Measurements from ENCODE around the gene GRB7.

- TF ChIP-seq, protein P1, sequence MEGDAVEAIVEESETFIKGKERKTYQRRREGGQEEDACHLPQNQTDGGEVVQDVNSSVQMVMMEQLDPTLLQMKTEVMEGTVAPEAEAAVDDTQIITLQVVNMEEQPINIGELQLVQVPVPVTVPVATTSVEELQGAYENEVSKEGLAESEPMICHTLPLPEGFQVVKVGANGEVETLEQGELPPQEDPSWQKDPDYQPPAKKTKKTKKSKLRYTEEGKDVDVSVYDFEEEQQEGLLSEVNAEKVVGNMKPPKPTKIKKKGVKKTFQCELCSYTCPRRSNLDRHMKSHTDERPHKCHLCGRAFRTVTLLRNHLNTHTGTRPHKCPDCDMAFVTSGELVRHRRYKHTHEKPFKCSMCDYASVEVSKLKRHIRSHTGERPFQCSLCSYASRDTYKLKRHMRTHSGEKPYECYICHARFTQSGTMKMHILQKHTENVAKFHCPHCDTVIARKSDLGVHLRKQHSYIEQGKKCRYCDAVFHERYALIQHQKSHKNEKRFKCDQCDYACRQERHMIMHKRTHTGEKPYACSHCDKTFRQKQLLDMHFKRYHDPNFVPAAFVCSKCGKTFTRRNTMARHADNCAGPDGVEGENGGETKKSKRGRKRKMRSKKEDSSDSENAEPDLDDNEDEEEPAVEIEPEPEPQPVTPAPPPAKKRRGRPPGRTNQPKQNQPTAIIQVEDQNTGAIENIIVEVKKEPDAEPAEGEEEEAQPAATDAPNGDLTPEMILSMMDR (conservative IDR thresholded peaks at IDR 0.05; ENCODE audit: low read depth in 2 of 2) = no peak
- TF ChIP-seq EZH2phosphoT487 (IDR thresholded peaks at IDR 0.05; ENCODE audit: unreplicated experiment) (no peak), POLR2AphosphoS5 (IDR thresholded peaks at IDR 0.05; ENCODE audit: low read depth) (no peak), REST (IDR thresholded peaks at IDR 0.05; ENCODE audit: unreplicated experiment) (no peak), EZH2 (IDR thresholded peaks at IDR 0.05; ENCODE audit: low read depth, unreplicated experiment) (no peak), CREB1 (CRISPR knock-in tag; IDR thresholded peaks at IDR 0.05; ENCODE audit: low read depth) (no peak), NANOG (IDR thresholded peaks at IDR 0.05; ENCODE audit: borderline replicate concordance) (no peak), STAT1 (IDR thresholded peaks at IDR 0.05; ENCODE audit: unreplicated experiment) (no peak), ZNF114 (CRISPR knock-in tag; IDR thresholded peaks at IDR 0.05) (no peak), ETS1 (IDR thresholded peaks at IDR 0.05) (no peak), JUNB (IDR thresholded peaks at IDR 0.05; ENCODE audit: unreplicated experiment) (no peak), ZNF331 (CRISPR knock-in tag; IDR thresholded peaks at IDR 0.05; ENCODE audit: low read depth) (no peak)
- TF ChIP-seq, protein P2, sequence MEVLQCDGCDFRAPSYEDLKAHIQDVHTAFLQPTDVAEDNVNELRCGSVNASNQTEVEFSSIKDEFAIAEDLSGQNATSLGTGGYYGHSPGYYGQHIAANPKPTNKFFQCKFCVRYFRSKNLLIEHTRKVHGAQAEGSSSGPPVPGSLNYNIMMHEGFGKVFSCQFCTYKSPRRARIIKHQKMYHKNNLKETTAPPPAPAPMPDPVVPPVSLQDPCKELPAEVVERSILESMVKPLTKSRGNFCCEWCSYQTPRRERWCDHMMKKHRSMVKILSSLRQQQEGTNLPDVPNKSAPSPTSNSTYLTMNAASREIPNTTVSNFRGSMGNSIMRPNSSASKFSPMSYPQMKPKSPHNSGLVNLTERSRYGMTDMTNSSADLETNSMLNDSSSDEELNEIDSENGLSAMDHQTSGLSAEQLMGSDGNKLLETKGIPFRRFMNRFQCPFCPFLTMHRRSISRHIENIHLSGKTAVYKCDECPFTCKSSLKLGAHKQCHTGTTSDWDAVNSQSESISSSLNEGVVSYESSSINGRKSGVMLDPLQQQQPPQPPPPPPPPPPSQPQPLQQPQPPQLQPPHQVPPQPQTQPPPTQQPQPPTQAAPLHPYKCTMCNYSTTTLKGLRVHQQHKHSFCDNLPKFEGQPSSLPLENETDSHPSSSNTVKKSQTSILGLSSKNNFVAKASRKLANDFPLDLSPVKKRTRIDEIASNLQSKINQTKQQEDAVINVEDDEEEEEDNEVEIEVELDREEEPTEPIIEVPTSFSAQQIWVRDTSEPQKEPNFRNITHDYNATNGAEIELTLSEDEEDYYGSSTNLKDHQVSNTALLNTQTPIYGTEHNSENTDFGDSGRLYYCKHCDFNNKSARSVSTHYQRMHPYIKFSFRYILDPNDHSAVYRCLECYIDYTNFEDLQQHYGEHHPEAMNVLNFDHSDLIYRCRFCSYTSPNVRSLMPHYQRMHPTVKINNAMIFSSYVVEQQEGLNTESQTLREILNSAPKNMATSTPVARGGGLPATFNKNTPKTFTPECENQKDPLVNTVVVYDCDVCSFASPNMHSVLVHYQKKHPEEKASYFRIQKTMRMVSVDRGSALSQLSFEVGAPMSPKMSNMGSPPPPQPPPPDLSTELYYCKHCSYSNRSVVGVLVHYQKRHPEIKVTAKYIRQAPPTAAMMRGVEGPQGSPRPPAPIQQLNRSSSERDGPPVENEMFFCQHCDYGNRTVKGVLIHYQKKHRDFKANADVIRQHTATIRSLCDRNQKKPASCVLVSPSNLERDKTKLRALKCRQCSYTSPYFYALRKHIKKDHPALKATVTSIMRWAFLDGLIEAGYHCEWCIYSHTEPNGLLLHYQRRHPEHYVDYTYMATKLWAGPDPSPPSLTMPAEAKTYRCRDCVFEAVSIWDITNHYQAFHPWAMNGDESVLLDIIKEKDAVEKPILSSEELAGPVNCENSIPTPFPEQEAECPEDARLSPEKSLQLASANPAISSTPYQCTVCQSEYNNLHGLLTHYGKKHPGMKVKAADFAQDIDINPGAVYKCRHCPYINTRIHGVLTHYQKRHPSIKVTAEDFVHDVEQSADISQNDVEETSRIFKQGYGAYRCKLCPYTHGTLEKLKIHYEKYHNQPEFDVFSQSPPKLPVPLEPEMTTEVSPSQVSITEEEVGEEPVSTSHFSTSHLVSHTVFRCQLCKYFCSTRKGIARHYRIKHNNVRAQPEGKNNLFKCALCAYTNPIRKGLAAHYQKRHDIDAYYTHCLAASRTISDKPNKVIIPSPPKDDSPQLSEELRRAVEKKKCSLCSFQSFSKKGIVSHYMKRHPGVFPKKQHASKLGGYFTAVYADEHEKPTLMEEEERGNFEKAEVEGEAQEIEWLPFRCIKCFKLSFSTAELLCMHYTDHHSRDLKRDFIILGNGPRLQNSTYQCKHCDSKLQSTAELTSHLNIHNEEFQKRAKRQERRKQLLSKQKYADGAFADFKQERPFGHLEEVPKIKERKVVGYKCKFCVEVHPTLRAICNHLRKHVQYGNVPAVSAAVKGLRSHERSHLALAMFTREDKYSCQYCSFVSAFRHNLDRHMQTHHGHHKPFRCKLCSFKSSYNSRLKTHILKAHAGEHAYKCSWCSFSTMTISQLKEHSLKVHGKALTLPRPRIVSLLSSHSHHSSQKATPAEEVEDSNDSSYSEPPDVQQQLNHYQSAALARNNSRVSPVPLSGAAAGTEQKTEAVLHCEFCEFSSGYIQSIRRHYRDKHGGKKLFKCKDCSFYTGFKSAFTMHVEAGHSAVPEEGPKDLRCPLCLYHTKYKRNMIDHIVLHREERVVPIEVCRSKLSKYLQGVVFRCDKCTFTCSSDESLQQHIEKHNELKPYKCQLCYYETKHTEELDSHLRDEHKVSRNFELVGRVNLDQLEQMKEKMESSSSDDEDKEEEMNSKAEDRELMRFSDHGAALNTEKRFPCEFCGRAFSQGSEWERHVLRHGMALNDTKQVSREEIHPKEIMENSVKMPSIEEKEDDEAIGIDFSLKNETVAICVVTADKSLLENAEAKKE (CRISPR knock-in tag; IDR thresholded peaks at IDR 0.05) = no peak
These were observed 43.1 kb upstream of the GRB7 start for GRCh38 chr17:39694593-39694992.

All from GM23338 (cell line).